A673 (cell line): ENCODE results near the gene SH3BP5L.

Experiments
- EZH2 ChIP-seq: fragments of 200-600 bp; sonication (generic); IDR thresholded peaks from 2 replicates; pipeline ENCODE4 v1.6.1; 2017; ENCODE audit warnings: borderline replicate concordance, low read depth, mild to moderate bottlenecking, mixed read lengths, antibody characterized with exemption, low read length; ENCODE audit not compliant: poor library complexity, severe bottlenecking
- TF ChIP-seq, protein P1 (sequence below): fragments of 300-800, 200-600 bp; sonication (generic); conservative IDR thresholded peaks from 2 replicates; pipeline ENCODE4 v1.5.1; 2017; ENCODE audit warnings: low read depth, mild to moderate bottlenecking, antibody characterized with exemption, low read length, moderate library complexity, mixed read lengths

DNA sequence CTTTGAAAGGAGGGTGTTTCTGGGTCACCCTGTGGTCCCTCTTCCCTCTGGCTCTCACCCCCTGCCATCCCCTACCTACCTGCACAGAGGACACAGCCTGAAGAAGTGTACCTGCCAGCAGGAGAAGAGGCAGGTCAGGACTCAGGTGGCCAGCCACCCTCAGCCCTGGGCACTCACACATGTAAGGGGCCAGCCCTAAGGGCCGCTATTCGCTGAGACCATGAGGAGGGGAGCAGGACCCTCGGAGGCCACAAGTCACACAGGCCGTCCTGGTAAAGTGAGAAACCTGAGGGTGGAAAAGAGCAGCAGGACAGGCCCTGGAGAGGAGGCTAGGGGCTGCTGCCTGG, 32.0 kb upstream of the SH3BP5L start:
- TF ChIP-seq, protein P1, sequence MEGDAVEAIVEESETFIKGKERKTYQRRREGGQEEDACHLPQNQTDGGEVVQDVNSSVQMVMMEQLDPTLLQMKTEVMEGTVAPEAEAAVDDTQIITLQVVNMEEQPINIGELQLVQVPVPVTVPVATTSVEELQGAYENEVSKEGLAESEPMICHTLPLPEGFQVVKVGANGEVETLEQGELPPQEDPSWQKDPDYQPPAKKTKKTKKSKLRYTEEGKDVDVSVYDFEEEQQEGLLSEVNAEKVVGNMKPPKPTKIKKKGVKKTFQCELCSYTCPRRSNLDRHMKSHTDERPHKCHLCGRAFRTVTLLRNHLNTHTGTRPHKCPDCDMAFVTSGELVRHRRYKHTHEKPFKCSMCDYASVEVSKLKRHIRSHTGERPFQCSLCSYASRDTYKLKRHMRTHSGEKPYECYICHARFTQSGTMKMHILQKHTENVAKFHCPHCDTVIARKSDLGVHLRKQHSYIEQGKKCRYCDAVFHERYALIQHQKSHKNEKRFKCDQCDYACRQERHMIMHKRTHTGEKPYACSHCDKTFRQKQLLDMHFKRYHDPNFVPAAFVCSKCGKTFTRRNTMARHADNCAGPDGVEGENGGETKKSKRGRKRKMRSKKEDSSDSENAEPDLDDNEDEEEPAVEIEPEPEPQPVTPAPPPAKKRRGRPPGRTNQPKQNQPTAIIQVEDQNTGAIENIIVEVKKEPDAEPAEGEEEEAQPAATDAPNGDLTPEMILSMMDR: no peak
- no peak for TF ChIP-seq EZH2
